Measurements from ENCODE around the gene CFI.

Gene CFI

GRCh38 chr4:109738104-109738872, 63.5 kb downstream of the CFI start:
- H3K4me3 ChIP-seq, result no peak overlapping the region
- H3K27ac ChIP-seq, result no peak overlapping the region

- H3K27ac ChIP-seq, result no peak overlapping the region
- H3K4me3 ChIP-seq, result no peak overlapping the region
Measured at GRCh38 chr4:109735566-109736365, 66.0 kb downstream of the CFI start.

GRCh38 chr4:109733728-109734127, 68.1 kb downstream of the CFI start:
- Histone ChIP-seq H3K27ac (no peak overlapping the region), H3K4me3 (no peak overlapping the region)

GRCh38 chr4:109730619-109731545, 70.9 kb downstream of the CFI start:
- peak overlapping the region in 20 of 21 experiments; percentile 28 to 89 (median 79) for H3K27ac ChIP-seq
- peak overlapping the region; percentile 66 to 94 (median 75) for H3K4me3 ChIP-seq

GRCh38 chr4:109729718-109730618, 71.8 kb downstream of the CFI start, which contains the start of gene PLA2G12A:
TSS of gene PLA2G12A (minus strand) at chr4:109730070. CDS start at chr4:109729809, 261 bp downstream.
- Histone ChIP-seq H3K27ac (peak within 1 kb of the TSS; percentile 23 to 89 (median 80)), H3K4me3 (peak within 1 kb of the TSS; percentile 66 to 94 (median 75))

- peak overlapping the region; percentile 66 to 94 (median 75) for H3K4me3 ChIP-seq
- peak overlapping the region; percentile 23 to 89 (median 78) for H3K27ac ChIP-seq
Measured at GRCh38 chr4:109729117-109729717, 72.6 kb downstream of the CFI start.

GRCh38 chr4:109728385-109728784, 73.4 kb downstream of the CFI start:
- Histone ChIP-seq H3K4me3 (peak overlapping the region in 2 of 7 experiments; percentile 77 to 94), H3K27ac (peak overlapping the region in 1 of 21 experiments; percentile 85)

GRCh38 chr4:109723110-109723509, 78.7 kb downstream of the CFI start:
- Histone ChIP-seq H3K4me3 (no peak overlapping the region), H3K27ac (no peak overlapping the region)

GRCh38 chr4:109722357-109722756, 79.4 kb downstream of the CFI start:
- Histone ChIP-seq H3K27ac (no peak overlapping the region), H3K4me3 (no peak overlapping the region)

- H3K4me3 ChIP-seq, result no peak overlapping the region
- H3K27ac ChIP-seq, result no peak overlapping the region
Measured at GRCh38 chr4:109721033-109721432, 80.8 kb downstream of the CFI start.

- no peak overlapping the region for H3K4me3 ChIP-seq
- H3K27ac ChIP-seq, result no peak overlapping the region
Measured at GRCh38 chr4:109719604-109720003, 82.2 kb downstream of the CFI start.

- H3K4me3 ChIP-seq, result no peak overlapping the region
- H3K27ac ChIP-seq, result no peak overlapping the region
Measured at GRCh38 chr4:109718759-109719158, 83.0 kb downstream of the CFI start.

GRCh38 chr4:109713500-109713899, 88.3 kb downstream of the CFI start:
- Histone ChIP-seq H3K4me3 (no peak overlapping the region), H3K27ac (no peak overlapping the region)

GRCh38 chr4:109708990-109709389, 92.8 kb downstream of the CFI start:
- no peak overlapping the region for H3K27ac ChIP-seq
- H3K4me3 ChIP-seq, result no peak overlapping the region

- Histone ChIP-seq H3K4me3 (no peak overlapping the region), H3K27ac (no peak overlapping the region)
Measured at GRCh38 chr4:109708435-109708834, 93.4 kb downstream of the CFI start.

- peak overlapping the region; percentile 56 to 83 (median 62) for H3K4me3 ChIP-seq
- peak overlapping the region in 20 of 21 experiments; percentile 20 to 87 (median 81) for H3K27ac ChIP-seq
Measured at GRCh38 chr4:109703664-109704361, 98.0 kb downstream of the CFI start.

- Histone ChIP-seq H3K4me3 (peak within 1 kb of the TSS; percentile 56 to 83 (median 62)), H3K27ac (peak within 1 kb of the TSS in 20 of 21 experiments; percentile 20 to 87 (median 81))
Measured at GRCh38 chr4:109702950-109703663, 98.7 kb downstream of the CFI start, which contains the start of gene CASP6. TSS of gene CASP6 (minus strand) at chr4:109703445. CDS start at chr4:109703395, 50 bp downstream.

Data from skin epidermis (tissue), 12 donors.